GM19468 (cell line): ENCODE results near the gene C20orf144.
"Not testable (repeated sequence)": the region's sequence is repeated elsewhere in the genome, so short reads cannot be mapped to it uniquely, and the experiment has no call there.

Source experiments
- ATAC-seq: cut with Tn5 transposase; IDR thresholded peaks from one replicate; pipeline ENCODE4 v1.9.1; 2021; ENCODE audit warnings: mild to moderate bottlenecking, moderate library complexity, moderate number of reproducible peaks; ENCODE audit not compliant: unreplicated experiment; ENCODE audit errors: extremely low read depth

C20orf144 gene

DNA sequence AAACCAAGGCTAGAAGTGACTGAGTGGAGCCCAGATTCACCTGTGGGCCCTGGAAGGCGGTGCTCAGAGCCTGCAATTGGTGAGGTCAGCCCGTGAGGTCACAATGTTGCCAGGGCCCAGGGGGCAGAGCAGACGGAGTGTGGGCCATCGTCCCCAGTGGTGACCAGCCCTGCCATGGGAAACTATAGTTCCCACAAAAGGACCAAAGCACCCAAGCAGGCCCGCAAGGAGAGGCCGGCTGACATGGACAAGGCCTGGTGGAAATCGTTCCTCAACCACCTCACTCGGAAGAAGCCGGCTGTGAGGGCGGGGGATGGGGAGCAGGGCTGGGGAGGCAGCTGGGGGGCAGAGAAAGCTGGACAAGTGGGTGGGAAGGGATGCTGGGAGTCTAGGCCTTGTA lies at the start of gene C20orf144:
Gene C20orf144, plus strand, starts transcription at position 156 of the 400 bp plus-strand sequence. Its CDS starts 19 bp downstream, at position 175.
- ATAC-seq: no peak

GRCh38 chr20:33621717-33622400 lies 40.3 kb upstream of the C20orf144 start:
- no peak for ATAC-seq

DNA sequence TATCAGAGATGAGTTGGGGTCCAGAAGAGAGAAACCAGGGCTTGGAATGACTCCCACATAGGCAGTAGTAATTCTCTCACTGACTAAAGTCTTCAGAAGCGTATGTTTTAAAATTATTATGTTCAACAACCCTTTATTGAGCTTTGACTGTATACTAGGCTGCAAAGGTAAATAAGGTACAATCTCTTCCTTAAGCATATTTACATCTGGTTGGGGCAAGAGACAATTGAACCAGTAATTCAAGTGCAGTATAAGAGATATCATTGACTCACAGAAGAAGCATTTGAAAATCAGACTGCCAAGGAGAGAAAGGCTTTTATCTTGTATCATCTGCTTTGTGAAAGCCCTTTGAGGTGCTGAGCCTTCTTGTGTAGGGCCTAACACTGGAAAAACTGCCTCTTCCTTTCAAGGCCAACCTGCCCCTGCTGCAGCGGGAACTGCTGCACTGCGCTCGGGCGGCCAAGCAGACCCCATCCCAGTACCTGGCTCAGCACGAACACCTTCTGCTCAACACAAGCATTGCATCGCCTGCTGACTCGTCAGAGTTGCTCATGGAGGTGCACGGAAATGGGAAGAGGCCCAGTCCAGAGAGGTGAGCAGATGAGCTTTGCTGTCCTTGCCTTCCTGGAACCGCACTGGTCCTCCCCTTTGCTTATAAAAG lies 39.3 kb upstream of the C20orf144 start:
- no peak for ATAC-seq

DNA sequence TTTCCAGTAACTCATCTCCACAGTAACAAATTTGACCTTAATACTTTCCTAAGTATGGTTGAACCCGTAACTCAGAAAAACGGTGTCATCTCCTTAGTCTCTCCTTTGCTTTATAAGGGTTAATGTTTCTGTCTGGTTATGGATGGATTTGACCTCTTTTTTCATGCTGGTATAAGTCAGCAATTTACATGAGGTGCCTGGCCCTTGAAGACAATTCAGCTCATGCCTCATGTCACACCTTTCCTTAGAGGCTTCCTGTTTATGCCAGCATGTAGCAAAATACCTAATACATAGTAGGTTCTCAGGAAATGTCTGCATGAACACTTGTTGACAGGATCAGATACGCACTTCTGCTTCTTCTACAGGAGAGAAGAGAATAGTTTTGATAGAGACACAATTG lies 37.7 kb upstream of the C20orf144 start:
- no peak for ATAC-seq

DNA sequence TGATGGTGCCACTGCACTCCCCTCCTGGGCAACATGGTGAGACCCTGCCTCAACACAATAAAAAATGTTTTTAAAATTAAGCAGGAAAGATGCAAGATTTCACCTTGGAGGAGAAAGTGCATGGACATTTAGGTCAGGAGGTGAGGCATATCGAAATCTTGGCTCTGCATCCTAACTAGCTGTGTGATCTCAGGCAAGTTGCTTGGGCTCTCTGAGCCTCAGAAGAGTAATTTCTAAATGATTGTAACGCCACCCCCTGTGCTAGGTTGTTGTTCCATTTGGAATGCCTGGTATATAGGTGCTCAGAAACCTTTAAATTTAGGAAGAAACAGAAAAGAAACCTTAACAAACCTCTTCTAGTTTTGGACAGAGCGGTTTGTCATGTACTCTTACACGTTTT lies 35.9 kb upstream of the C20orf144 start:
- no peak for ATAC-seq

GRCh38 chr20:33627577-33628216 lies 34.4 kb upstream of the C20orf144 start:
- ATAC-seq: no peak

GRCh38 chr20:33629533-33629932 lies 32.6 kb upstream of the C20orf144 start:
- ATAC-seq: no peak

DNA sequence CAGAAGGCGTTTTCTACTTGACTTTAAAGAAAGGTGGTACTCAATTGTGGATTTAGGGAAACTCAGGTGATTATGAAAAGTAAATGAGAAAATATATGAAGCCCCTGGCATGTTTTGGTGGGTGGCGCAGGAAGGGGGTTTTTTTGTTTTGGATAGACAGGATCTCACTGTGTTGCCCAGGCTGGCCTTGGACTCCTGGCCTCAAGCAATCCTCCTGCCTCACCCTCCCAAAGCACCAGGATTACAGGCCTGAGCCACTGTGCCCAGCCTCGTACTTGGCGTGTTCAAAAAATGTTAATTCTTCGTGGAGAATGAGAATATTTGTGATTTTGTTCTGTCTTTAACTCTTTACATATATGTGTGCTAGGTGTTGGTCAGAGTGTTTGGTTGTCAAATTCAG lies 32.1 kb upstream of the C20orf144 start:
- ATAC-seq: no peak

DNA sequence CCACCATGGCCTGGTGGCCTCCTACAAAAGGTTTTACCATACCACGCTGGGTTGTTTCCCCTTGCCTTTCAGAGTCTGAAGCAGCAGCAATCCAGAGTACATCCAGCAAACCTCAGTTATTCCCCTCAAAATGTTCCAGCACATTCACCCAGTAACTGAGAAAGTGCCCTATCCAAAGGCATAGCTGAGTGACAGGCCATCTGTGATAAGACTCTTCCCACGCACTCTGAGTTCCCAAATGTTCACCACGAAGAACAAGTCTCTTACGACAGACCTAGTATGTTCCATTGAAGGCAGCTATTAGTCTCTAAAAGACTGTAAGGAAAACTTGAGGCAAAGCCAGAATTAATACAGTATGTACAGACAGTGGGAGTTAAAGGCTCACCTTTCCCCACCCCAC lies 31.6 kb upstream of the C20orf144 start:
- ATAC-seq: no peak

GRCh38 chr20:33631910-33632309 lies 30.2 kb upstream of the C20orf144 start:
- ATAC-seq: not testable (repeated sequence)

DNA sequence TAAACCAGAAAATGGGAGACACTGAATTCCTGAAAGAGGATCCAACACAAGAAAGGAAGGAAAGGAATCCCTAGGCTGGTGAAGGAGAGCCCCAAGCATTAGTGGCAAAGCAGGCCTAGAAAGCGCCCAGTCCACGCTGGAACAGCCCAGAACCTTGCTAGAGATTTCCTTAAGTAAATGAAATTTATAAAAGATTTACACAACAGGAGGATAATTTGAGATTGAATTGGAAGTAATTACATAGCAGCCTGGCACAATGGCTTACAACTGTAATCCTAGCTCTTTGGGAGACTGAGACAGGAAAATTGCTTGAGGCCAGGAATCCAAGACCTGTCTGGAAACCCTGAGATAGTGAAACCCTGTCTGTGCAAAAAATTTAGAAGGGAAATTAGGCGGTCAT lies 26.8 kb upstream of the C20orf144 start:
- no peak for ATAC-seq

GRCh38 chr20:33636776-33637175 lies 25.4 kb upstream of the C20orf144 start:
- ATAC-seq: no peak

GRCh38 chr20:33640287-33640686 lies 21.8 kb upstream of the C20orf144 start:
- ATAC-seq: no peak

- ATAC-seq: no peak
These were observed 17.6 kb upstream of the C20orf144 start for GRCh38 chr20:33644313-33645071.

DNA sequence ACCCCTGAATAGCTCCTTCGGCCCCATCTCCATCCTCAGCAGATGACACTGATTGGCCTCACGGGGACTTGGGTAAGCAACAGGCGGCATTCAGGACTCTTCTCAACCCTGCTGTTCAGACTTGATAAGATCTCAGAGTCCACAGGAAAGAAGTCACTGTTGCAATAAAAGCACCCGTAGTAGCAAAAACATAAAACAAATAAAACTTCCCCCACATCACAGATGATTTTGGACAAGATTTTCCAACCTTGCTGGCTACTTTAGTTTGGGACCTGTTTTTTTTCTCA lies 17.1 kb upstream of the C20orf144 start:
- no peak for ATAC-seq

DNA sequence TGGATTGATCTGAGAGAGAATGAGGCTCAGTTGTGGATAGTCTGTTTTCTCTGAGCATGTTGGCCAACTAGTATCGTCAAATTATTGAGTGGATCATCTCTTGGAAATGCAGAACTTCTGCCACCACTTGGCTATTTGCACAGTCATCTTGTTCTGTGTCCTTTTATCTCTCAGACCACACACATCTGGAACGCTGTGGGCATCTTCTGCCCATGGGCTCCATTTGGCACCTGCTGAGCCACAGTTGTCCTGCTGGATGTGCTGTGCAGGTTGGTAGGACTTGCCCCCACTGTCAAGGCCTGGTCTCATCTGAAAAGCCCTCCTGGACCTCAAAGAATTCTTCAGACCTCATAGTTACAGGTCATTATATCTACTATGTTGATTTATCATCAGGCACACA lies 16.7 kb upstream of the C20orf144 start:
- ATAC-seq: no peak

GRCh38 chr20:33646191-33646590 lies 15.9 kb upstream of the C20orf144 start:
- no peak for ATAC-seq

GRCh38 chr20:33646959-33647602 lies 15.0 kb upstream of the C20orf144 start:
- ATAC-seq: not testable (repeated sequence)

DNA sequence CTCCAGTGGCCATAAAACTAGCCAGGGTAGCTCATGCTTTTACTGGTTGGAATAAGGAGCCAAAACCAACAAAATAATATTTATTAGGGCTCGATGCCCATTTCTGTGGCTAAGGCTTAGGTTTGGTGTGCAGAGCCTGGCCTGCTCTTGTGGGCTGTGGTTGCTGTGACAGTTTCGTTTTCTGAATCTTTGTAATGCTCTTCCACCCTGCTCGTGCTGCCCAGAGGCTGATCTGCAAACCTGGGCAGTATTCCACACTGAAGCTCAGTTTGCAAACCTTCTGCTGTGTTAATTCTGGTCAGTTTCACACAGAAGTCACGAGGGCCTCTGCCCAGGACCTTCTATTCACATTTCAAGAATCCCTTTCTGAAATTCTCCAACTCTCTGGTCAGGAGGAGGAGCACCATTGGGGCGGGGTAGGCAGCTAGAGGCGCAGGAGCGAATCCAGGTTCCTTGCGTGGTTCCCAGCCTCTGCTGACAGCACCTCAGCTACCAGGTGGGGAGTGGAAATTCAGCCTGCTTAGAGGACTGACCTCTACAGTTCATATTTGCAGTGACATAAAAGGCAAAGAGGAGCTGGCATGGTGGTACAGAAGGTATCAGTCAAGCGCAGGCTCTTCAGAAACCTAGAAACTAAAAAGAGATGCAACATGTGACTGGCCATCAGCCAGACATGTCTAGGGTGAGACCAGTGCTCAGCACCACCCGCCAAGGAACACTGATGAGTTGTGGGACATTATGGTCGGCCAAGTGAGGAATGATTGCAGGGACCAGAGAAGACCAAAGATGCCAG lies 14.3 kb upstream of the C20orf144 start:
- peak; percentile 44 for ATAC-seq
